Measurements from ENCODE around the gene MCM5.

Gene MCM5

GRCh38 chr22:35401863-35402262 lies 1.9 kb downstream of the MCM5 start:
- DNase-seq, result no peak

- DNase-seq, result no peak
Observed at GRCh38 chr22:35403356-35403755, 3.4 kb downstream of the MCM5 start.

- no peak for DNase-seq
Observed at GRCh38 chr22:35404176-35404575, 4.2 kb downstream of the MCM5 start.

- DNase-seq, result no peak
Observed at GRCh38 chr22:35406443-35406842, 6.5 kb downstream of the MCM5 start.

GRCh38 chr22:35407362-35407761 lies 7.4 kb downstream of the MCM5 start:
- DNase-seq, result no peak

GRCh38 chr22:35409783-35410662 lies 10.1 kb downstream of the MCM5 start:
- DNase-seq, result no peak

- no peak for DNase-seq
Observed at GRCh38 chr22:35410663-35411034, 10.7 kb downstream of the MCM5 start.

- DNase-seq, result no peak
Observed at GRCh38 chr22:35411102-35411501, 11.2 kb downstream of the MCM5 start.

GRCh38 chr22:35413624-35414023 lies 13.7 kb downstream of the MCM5 start:
- no peak for DNase-seq

GRCh38 chr22:35417606-35418005 lies 17.7 kb downstream of the MCM5 start:
- DNase-seq, result no peak

GRCh38 chr22:35418088-35418487 lies 18.1 kb downstream of the MCM5 start:
- no peak for DNase-seq

GRCh38 chr22:35418731-35419130 lies 18.8 kb downstream of the MCM5 start:
- DNase-seq, result no peak

GRCh38 chr22:35419756-35420155 lies 19.8 kb downstream of the MCM5 start:
- no peak for DNase-seq

- DNase-seq, result no peak
Observed at GRCh38 chr22:35421121-35421520, 21.2 kb downstream of the MCM5 start.

- DNase-seq, result no peak
Observed at GRCh38 chr22:35422145-35422544, 22.2 kb downstream of the MCM5 start.

- no peak for DNase-seq
Observed at GRCh38 chr22:35422936-35423335, 23.0 kb downstream of the MCM5 start.

GRCh38 chr22:35424081-35424480 lies 24.1 kb downstream of the MCM5 start:
- DNase-seq, result no peak

GRCh38 chr22:35424761-35425160 lies 24.8 kb downstream of the MCM5 start:
- DNase-seq, result no peak

- DNase-seq, result no peak
Observed at GRCh38 chr22:35425546-35425945, 25.6 kb downstream of the MCM5 start.

- DNase-seq, result peak; percentile 48
Observed at GRCh38 chr22:35425971-35426800, 26.2 kb downstream of the MCM5 start.

- no peak for DNase-seq
Observed at GRCh38 chr22:35426801-35427140, 26.8 kb downstream of the MCM5 start.

GRCh38 chr22:35430897-35431322 lies 31.0 kb downstream of the MCM5 start:
- DNase-seq, result peak; percentile 76

- DNase-seq, result no peak
Observed at GRCh38 chr22:35431483-35432227, 31.7 kb downstream of the MCM5 start.

Measured in right kidney (tissue), 1 donor.